ENCODE results near the gene P4HA3. TPM values are rescaled to one million over a fixed set of nuclear protein-coding genes. Genes with fewer than 3 reads are reported as not detected.

Gene P4HA3
- not detected in 2 replicates for total RNA-seq
- polyA plus RNA-seq, result 0.06 and 0.27 TPM in 2 replicates

- no peaks in the 10 kb centered on the region for H3K4me1 ChIP-seq (ENCODE audit: low read depth)
- H3K27me3 ChIP-seq, result peaks cover 69% of the 10 kb centered on the region
- peak within 1 kb of the TSS; percentile 28 for H3K4me3 ChIP-seq
- H3K9me3 ChIP-seq (ENCODE audit: low read depth), result no peaks in the 10 kb centered on the region
- H3K36me3 ChIP-seq, result no peaks in the 10 kb centered on the region
- H3K27ac ChIP-seq, result no peak within 1 kb of the TSS
- peak; percentile 12 for TF ChIP-seq CTCF (IDR thresholded peaks at IDR 0.05; ENCODE audit: low read depth, low read length)
- peak; percentile 68 to 71 for DNase-seq (ENCODE audit: low read depth in 1 of 2, low spot score in 1 of 2)
Measured at GRCh38 chr11:74311352-74311926, at the start of gene P4HA3. P4HA3 (minus strand) TSS chr11:74311640; CDS start chr11:74311611, 29 bp downstream.

DNA sequence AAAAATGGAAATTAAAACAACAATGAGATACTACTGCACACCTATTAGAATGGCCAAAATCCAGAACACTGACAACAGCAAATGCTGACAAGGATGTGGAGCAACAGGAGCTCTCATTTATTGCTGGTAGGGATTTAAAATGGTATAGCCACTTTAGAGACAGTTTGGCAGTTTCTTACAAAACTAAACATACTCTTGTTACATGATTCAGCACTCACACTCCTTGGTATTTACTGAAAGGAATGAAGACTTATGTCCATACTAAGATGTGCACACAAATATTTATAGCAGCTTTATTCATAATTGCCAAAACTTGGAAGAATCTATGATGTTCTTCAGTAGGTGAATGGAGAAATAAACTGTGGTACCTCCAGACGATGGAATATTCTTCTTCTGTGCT is 46.0 kb upstream of the P4HA3 start:
- H3K27me3 ChIP-seq, result no peaks in the 10 kb centered on the region
- H3K27ac ChIP-seq, result no peak overlapping the region
- DNase-seq (ENCODE audit: low read depth in 1 of 2, low spot score in 1 of 2), result no peak
- H3K36me3 ChIP-seq, result no peaks in the 10 kb centered on the region
- TF ChIP-seq CTCF (IDR thresholded peaks at IDR 0.05; ENCODE audit: low read depth, low read length), result no peak
- H3K4me1 ChIP-seq (ENCODE audit: low read depth), result no peaks in the 10 kb centered on the region
- no peak overlapping the region for H3K4me3 ChIP-seq
- no peaks in the 10 kb centered on the region for H3K9me3 ChIP-seq (ENCODE audit: low read depth)

DNA sequence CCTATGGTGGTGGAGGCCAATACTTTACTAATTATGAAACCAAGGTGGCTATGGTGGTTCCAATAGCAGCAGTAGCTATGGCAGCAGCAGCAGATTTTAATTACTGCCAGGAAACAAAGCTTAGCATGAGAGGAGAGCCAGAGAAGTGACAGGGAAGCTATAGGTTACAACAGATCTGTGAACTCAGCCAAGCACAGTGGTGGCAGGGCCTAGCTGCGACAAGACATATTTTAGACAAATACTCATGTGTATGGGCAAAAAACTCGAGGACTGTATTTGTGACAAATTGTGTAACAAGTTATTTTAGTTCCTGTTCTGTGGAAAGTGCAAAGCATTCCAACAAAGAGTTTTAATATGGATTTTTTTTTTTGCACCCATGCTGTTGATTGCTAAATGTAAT is 44.2 kb upstream of the P4HA3 start:
- Histone ChIP-seq H3K36me3 (no peaks in the 10 kb centered on the region), H3K27me3 (no peaks in the 10 kb centered on the region), H3K4me1 (ENCODE audit: low read depth) (no peaks in the 10 kb centered on the region), H3K9me3 (ENCODE audit: low read depth) (no peaks in the 10 kb centered on the region), H3K27ac (no peak overlapping the region), H3K4me3 (no peak overlapping the region)
- no peak for DNase-seq (ENCODE audit: low read depth in 1 of 2, low spot score in 1 of 2)
- TF ChIP-seq CTCF (IDR thresholded peaks at IDR 0.05; ENCODE audit: low read depth, low read length), result no peak

DNA sequence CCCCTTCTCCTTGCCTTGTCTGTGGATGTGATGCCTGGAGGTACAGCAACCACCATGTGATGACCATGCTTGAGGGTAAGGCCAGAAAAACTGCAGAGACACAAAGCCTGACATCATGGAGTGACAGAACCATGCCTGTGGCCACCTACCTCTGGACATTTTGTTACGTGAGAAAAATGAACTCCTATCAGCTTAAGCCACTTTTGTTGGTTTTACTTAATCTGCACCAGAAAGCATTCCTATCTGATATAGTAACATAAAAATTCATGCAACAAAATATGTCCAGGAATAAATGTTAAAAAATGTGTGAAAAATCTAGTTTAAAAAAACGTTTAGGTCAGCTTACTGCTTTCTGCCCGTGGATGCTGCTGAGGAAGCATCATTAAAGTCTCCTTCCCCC is 42.6 kb upstream of the P4HA3 start:
- no peaks in the 10 kb centered on the region for H3K36me3 ChIP-seq
- H3K9me3 ChIP-seq (ENCODE audit: low read depth), result no peaks in the 10 kb centered on the region
- no peaks in the 10 kb centered on the region for H3K4me1 ChIP-seq (ENCODE audit: low read depth)
- no peak for DNase-seq (ENCODE audit: low read depth in 1 of 2, low spot score in 1 of 2)
- no peak for TF ChIP-seq CTCF (IDR thresholded peaks at IDR 0.05; ENCODE audit: low read depth, low read length)
- H3K27me3 ChIP-seq, result no peaks in the 10 kb centered on the region
- no peak overlapping the region for H3K27ac ChIP-seq
- H3K4me3 ChIP-seq, result no peak overlapping the region

GRCh38 chr11:74347381-74347780 is 35.9 kb upstream of the P4HA3 start:
- Histone ChIP-seq H3K36me3 (peaks cover 3% of the 10 kb centered on the region), H3K9me3 (ENCODE audit: low read depth) (no peaks in the 10 kb centered on the region), H3K4me1 (ENCODE audit: low read depth) (no peaks in the 10 kb centered on the region), H3K27ac (no peak overlapping the region), H3K4me3 (no peak overlapping the region), H3K27me3 (no peaks in the 10 kb centered on the region)
- DNase-seq (ENCODE audit: low read depth in 1 of 2, low spot score in 1 of 2), result peak in 1 of 2 donors; percentile 50
- no peak for TF ChIP-seq CTCF (IDR thresholded peaks at IDR 0.05; ENCODE audit: low read depth, low read length)
